ENCODE results near the gene VCP.

GRCh38 chr9:35091536-35091935 lies 19.1 kb upstream of the VCP start:
- TF ChIP-seq CTCF (IDR thresholded peaks at IDR 0.05) (no peak), POLR2AphosphoS5 (IDR thresholded peaks at IDR 0.05) (no peak)

Data from esophagus muscularis mucosa (tissue), 3 donors.